Glomerular visceral epithelial cell (primary cell): ENCODE measurements around the gene RGCC.
"Not testable (repeated sequence)": the region's sequence is repeated elsewhere in the genome, so short reads cannot be mapped to it uniquely, and the experiment has no call there.

Experiments used
- DNase-seq: peaks from one replicate; pipeline ENCODE4 v3.0.0-alpha.2; 2016; ENCODE audit errors: extremely low spot score

Gene RGCC

DNA sequence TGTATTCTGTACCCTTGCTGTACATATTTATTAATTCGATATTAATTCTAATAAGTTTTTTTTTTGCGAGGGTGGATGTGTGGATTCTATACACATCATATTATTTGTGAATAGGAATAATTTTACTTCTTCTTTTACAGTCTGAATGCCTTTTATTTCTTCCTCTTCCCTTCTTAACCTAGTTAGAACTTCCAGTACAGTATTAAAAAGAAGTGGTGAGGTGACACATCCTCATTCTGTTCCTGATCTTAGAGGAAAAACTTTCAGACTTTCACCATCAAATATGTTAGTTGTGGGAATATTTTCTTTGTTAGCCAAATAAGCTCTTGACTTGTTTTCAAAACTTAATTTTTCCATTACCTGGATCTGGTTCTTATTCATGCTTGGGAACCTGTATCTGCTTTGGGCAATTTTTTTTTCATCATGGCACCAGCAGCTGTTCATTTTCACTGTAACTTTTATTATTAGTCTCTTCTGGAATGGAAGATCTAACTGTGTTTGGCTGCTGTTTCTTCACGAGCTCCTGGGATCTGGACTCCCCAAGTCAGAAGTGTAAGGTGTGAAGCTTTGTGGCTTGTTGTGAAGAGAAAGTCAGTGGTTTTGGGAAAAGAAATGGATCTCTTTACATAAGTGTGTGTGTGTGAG lies 33.1 kb downstream of the RGCC start:
- no peak for DNase-seq

DNA sequence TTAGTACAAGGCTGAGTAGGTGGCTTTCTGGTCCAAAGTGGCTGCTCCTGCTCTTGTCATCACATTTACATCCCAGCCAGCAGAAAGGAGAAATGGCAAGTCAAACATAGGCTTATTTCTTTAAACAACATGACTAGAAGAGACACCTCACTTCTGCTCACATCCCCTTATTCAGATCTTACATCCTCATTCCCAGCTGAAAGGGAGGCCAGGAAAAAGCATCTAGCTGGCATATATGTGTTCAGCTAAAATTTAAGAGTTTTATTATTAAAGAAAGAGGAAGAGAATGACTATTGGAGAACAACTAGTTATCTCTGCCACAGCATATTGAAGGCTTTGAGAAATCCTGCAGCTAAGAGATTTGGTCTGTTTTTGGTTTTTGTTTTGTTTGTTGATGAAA lies 34.1 kb downstream of the RGCC start:
- no peak for DNase-seq

DNA sequence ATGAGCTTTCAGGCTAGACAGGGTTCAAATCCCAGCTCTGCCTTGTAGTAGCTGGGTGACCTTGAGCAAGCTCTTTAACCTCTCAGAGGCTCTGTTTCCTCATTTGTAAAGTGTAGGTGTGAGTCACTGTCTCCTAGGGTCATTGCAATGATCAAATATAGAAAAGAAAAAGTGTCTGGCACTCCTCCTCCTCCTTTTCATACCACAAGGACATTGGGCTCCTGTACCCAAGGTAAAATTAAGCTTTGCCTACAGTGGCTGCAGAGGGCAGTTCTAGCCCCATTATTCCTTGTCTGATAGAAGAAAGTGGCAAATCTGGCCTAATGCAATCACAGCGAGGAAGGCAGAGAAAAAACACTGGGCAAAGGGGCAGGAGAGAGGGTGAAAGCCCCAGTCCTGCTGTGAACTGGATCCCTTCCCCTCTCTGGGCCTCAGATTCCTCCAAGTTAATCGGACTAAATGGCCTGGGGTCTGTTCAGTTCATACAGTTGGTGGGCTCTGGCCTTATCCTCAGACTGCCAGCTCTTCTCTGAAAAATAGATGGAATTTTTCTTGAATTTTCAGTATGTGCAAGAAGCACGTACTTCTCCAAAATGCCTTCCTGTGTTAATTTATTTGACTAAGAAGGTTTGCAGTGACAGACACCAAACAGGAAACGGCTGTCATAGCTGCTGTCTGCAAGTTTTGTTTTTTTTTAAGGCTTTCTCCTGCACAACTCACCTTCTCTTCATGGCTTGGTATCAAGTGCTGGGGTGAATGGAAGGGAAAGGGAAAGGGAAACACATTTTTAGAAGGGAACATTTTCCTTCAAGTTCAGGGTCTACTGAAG lies 35.3 kb downstream of the RGCC start:
- DNase-seq: no peak

DNA sequence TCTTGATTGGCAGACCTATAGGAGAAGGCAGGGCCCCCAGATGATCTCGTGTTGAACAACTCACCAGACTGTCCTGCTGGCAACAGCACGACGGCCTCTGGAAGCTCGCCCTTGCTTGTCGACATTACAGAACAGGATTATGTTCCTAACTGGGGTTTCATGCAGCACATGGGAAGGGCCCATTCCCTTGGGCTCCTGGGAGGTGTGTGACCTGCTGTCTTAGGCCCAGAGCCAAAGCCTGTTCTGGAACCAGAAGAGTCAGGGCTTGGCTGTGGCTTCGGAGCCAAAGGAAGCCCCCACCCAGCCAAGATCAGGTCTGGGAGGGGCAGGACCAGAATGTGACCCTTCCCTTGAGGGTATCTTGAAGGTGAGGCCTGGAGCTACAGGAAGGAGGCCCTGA lies 36.9 kb downstream of the RGCC start:
- DNase-seq: no peak

DNA sequence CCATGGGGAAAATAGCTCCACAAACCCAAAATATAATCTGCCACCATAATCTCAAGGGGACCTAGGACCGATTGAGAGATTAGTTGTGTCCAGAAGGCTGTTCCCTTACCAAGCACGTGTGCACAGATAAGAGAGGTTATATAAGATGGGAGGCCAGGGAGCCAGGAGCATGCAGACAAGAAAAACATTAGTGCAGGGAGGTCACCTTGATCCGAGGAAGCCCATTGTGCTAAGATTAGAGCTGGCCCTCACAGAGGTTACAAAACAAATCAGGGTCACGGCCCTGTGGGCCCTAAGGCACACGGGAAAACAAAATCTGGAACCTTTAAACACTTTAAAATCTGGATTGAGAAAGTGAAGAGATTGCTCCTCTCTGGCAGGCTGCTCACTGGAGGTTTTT lies 37.7 kb downstream of the RGCC start:
- DNase-seq: no peak

DNA sequence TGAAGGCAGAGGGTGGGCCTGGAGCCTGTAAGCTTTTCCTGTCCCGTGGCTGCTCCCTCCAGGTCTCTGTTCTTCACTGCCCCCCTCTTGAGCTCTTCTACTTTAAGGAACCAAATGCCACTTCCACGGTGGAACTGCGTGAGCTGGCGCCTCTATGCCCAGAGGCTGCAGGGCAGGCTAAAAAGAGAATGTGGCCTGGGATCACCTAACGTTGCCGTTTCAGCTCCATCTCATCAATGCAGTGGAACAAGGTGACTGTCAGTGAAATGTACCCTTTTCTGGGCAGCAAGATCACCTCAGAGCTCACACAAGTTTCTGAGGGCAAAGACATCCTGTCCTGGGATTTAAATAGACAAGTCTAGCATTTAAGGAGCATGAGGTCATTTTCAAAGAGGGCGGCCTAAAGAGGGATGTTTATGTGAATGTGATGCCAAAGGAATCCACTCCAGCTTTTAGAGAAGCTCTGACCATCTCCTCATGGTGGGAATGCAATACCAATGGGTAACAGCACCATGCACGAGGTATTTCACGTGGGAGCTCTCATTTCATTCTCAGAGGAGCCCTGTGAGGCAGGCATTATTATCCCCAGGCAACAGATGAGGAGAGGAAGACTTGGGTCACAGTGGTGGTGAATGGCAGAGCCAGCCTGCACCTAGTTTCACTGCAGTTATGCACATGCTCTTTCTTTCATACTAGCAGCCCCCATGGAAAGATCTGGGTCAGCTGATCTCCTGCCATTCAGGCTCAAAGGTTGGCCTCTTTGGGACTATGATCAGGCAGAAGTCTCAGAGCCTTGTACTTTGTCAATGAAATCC lies 39.3 kb downstream of the RGCC start:
- DNase-seq: peak; percentile 9

DNA sequence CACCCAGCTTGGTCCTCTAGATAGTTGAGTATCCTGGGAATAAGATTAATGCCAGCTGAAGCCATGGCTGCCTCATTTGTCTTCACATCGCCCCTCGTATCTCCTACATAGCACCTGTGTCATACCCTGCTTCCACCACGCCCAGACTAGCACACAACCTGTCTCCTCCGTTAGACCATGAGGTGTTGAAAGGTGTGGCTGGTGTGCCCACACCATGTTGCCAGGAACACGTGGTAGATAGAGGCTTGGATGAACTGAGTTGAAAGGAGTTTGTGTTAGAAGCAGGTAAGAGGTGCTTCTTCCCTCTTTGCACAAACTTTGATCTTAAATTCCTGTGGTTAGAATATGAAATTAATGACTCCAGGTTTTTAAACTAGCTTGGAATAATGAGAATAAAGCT lies 40.1 kb downstream of the RGCC start:
- DNase-seq: no peak

DNA sequence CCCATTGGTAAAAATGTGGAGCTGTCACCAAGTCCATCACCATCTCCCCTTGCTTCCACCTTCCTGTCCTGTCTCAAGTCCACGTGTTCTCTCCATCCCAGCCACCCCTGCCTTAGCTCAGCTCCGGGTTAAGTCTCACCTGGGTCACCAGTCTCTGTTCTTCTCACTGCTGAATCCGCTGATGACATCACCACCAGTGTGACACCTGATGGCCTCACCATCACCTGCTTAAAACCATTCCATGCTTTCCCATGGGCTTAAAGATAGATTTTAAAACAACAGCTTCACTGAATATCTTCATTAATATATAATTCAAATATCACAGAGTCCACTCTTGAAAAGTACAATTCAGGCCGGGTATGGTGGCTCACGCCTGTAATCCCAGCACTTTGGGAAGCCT lies 42.1 kb downstream of the RGCC start:
- no peak for DNase-seq

DNA sequence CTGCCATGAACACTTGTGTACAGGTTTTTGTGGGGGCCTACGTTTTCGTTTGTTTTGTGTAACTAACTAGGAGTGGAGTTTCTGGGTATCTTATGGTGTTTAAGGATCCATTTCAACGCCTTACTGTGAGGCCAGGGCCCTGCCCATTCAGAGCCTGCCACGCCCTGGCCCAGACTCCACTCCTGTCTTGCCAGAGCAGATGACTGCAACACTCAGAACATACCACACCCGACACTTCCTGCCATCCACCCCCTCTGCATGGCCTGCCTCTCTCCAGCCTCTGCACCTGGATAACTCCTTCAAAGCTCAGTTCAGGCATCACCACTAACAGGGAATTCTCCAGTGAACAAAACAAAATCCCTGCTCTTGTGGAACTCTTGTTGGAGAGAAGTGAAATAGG lies 43.2 kb downstream of the RGCC start:
- no peak for DNase-seq

DNA sequence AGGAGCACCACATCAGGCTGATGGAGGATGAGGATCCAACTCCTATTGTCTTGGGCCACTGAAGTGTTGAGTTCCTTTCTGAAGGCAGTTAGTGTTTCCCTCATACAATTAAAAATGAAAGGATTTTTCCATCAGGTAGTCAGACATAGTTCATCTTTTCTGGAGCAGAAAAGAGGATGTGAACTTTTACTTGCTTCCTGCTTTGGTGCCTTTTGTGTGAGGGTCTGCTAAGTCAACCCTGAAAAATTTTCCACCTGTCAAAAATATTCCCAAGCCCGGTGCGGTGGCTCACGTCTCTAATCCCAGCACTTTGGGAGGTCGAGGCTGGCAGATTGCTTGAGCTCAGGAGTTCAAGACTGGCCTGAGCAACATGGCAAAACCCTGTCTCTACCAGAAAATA lies 43.9 kb downstream of the RGCC start:
- DNase-seq: no peak

DNA sequence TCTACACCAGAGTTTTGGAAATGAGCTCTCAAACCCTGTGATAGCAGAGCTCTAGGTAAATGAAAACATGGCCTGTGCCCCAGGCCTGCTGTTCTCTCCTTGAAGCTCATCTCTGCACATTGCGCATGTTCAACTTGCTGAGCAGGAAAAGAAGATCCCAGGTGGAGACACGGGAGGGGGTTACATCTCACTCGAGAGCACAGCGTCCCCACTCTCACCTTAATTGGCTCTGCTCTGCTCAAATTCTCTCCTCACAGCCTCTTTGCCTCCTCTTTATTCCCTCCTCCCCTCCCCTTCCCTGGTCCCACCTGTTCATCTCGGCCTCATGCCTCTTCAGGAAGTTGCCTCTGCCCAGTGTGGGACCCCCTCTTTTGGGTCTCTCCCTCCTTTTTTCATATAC lies 44.7 kb downstream of the RGCC start:
- DNase-seq: no peak

DNA sequence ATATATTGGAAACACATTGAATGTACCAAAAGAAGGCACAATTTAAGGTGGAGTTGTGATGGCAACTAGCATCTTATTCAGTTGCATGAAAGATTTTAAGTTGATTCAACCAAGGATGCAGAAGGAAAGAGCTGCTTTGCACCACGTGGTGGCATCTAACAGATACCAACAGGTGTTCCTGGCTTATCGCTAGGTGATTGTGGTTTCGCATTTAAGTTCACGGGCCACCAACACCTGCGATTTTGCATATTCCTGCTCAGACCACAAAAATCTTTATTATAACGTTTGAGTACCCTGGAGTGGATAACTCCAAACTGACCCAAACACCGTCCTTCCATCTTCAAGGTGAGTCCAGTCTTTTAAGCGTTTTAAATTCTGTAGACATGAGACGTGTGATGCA lies 45.3 kb downstream of the RGCC start:
- DNase-seq: no peak

DNA sequence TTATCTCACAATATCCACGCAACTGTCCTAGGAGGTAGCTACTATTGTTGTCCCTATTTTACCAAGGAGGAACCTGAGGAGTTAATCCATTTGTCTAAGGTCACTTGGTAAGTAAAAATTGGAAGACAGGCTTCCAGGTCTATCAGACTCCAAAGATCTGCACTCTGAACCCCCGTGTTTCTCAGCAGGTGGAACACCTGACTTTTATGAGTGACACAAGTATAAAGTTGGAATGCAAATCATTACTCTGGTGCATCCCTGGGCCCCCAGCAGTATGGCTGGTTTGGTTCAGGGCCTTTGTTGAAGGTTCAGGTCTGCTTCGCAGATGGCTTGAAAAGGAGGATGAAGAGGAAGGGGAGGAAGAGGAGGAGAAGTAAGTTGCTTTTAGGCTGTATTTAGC lies 46.0 kb downstream of the RGCC start:
- DNase-seq: no peak

DNA sequence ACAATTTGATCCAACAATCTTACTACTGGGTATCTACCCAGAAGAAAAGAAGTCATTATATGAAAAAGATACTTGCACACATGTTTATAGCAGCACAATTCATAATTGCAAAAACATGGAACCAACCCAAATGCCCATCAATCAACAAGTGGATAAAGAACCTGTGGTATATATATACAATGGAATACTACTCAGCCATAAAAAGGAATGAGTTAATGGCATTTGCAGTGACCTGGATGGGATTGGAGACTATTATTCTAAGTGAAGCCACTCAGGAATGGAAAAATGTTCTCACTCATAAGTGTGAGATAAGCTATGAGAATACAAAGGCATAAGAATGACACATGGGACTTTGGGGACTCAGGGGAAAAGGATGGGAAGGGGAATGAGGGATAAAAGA lies 47.3 kb downstream of the RGCC start:
- not testable (repeated sequence) for DNase-seq

DNA sequence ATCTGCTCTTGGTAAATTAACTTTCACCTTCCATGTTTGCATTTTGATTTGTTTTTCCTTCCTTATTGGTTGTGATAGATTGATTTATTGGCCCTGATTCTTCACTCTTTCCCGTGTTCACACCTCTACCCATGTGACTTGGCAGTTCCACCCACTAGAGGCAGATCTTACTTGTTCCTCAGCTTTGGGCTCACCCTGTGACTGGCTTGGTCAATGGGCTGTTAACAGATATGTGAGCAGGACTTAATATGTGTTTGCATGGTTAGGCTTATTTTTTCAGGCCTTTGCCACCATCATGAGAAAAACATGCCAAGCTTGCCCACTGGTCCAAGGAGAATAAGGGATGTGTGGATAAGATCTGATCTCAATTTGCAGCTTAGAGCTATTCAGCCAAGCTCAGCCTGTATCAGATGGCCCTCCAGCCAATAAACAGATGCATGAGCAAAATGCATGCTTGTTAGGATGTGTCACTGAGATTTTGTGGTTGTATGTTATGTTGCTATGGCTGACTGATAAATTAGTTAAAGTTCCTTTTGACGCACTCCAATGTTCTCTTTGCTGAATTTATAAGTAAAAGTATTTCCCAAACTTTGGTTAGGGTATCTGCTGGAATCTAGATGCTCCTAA lies 48.0 kb downstream of the RGCC start:
- DNase-seq: peak; percentile 60

DNA sequence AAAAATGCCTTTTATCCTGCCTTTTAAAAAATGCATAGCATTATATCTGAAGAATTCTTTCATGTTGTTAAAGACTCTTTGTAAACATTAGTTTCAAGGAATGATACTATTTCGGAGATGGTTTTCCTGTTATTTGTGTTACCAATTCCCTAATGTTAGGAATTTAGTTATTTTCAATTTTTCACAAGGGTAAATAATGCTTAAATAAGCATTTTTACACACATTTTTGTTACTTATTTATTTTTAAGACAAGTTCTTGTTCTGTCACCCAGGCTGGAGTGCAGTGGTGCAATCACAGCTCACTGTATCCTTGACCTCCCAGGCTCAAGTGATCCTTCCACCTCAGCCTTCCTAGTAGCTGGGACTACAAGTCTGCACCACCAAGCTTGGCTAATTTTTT lies 49.0 kb downstream of the RGCC start:
- DNase-seq: no peak

DNA sequence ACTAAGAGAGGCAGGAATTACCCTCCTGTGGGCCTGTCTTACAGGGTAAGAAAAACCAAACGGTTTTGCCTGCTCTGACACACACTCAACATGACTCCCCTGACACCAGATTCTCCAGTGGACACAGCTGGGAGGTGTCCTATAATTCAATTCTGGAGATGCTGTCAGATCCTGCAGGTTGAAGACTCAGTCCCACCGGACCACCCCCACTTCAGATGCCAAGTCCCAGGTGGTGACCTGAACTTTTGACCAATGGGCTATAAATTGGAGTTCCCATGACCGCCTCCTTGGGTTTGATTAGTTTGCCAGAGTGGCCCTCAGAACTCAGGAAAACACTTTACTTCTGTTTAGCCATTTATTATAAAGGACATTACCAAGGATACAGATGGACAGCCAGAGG lies 52.6 kb downstream of the RGCC start:
- DNase-seq: no peak

DNA sequence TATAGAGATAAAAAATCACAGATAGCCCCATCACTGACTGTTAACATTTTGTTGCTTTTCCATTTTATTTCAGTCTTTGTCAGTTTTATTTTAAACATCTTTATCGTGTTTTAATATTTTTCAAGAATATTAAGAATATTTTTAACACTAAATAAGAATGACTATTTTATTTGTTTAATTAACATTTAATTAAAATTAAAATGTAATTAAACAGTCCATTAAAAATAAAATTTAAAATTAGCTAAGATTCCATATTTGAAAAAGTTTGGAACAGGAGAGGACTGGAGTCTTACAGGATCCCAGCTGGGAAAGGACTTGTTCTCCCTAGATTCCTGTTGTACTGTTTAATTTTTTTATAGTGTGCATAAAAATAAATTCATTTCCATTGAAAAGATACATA lies 54.5 kb downstream of the RGCC start:
- DNase-seq: no peak

DNA sequence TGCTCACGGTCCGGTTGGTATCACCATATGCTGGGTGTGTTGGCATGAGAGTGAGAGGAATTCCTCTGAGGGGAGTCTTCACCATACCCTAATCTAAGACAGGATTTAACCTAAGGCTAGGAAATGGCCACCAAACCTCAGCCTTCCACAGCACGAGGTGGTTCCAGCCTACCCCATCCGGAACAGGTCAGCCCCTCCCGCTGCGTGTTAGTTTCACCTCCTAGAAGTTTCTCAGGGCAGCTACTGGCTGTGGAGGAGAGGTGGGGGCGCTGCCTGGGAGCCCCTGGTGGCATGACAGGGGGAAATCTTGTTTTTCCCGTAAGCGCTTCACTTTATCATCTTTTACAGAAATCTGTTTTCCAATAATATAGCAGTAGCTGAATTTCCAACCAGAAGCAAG lies 55.1 kb downstream of the RGCC start:
- DNase-seq: no peak

DNA sequence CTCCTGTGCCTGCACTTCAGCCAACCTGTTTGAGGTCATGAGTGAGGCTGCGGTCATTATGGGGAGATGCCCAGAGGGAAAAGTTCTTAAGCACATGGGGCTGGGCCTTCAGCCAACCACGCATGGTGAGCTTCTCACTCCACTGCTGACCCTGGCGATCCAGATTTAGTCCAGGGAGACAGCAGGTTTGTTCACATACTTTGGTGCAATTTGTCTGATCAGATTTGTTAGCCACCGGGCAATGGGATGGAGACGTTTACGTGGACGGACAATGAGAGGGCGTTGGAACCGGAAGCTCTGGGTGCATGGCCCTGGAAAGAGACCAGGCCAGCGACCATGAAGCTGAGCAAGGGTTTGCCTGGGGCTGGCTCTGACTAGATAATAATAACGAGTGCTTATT lies 56.2 kb downstream of the RGCC start:
- DNase-seq: no peak

DNA sequence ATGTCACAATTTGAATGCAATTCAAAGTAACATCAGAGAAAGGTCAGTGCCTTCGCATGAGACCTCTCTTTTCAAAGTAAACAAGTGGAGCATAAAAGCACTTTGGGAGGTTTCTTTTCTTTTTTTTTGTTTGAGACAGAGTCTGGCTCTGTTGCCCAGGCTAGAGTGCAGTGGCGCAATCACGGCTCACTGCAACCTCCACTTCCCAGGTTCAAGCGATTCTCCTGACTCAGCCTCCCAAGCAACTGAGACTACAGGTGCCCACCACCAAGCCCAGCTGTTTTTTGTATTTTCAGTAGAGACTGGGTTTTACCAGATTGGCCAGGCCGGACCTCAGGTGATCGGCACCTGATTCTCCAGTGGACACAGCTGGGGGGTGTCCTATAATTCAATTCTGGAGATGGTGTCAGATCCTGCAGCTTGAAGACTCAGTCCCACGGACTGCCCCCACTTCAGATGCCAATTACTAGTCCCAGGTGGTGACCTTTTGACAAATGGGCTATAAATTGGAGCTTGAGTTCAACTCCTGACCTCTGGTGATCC lies 57.6 kb downstream of the RGCC start:
- DNase-seq: no peak

DNA sequence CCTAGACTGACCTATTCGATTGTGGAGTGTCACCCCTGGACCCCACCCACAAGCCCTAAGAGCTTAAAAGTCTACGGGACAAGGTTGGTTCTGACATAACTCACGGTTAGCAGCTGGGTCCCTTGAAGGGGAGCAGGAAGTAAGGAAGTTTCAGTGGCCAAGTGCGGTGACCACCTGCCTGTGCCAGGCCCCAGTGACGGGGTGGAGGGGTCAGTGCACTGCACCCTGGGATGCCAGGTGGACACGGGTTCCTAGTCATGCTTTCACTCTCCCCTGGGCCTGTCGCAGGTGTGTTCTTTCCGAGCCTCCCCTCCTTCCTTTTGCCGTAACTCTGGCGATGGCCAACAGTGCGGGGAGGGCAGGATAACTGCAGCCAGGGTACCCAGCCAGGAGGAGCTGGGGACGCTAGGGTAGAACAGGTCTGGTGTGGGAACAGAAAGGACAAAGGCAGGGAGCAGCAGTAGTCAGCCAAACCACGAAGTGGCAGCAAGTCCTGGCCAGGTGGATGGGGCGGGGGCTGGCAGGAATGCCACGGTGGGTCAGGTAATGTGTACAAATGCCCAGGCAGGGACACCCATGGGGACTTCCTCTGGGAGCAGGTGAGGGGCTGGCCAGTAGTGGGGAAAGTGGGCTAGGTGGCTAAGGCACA lies 58.3 kb downstream of the RGCC start:
- DNase-seq: no peak
